22Rv1 (cell line): ENCODE results near the gene FRMD7.

Experiments used
- H3K27ac ChIP-seq: fragments of 450-650 bp; 2 replicates; pipeline ENCODE4 v1.5.1; 2017
- ZFX ChIP-seq: fragments of 450-650 bp; IDR thresholded peaks from 2 replicates; pipeline ENCODE4 v1.6.1; 2017; ENCODE audit warnings: antibody characterized with exemption, borderline replicate concordance
- TF ChIP-seq, protein P1 (sequence below): fragments of 450-650 bp; IDR thresholded peaks from 2 replicates; pipeline ENCODE4 v1.5.1; 2017; ENCODE audit warnings: mild to moderate bottlenecking

The FRMD7 gene

GRCh38 chrX:132037479-132037993, 90.3 kb downstream of the FRMD7 start:
- TF ChIP-seq ZFX: no peak
- TF ChIP-seq, protein P1, sequence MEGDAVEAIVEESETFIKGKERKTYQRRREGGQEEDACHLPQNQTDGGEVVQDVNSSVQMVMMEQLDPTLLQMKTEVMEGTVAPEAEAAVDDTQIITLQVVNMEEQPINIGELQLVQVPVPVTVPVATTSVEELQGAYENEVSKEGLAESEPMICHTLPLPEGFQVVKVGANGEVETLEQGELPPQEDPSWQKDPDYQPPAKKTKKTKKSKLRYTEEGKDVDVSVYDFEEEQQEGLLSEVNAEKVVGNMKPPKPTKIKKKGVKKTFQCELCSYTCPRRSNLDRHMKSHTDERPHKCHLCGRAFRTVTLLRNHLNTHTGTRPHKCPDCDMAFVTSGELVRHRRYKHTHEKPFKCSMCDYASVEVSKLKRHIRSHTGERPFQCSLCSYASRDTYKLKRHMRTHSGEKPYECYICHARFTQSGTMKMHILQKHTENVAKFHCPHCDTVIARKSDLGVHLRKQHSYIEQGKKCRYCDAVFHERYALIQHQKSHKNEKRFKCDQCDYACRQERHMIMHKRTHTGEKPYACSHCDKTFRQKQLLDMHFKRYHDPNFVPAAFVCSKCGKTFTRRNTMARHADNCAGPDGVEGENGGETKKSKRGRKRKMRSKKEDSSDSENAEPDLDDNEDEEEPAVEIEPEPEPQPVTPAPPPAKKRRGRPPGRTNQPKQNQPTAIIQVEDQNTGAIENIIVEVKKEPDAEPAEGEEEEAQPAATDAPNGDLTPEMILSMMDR: no peak
- H3K27ac ChIP-seq: no peak overlapping the region

- H3K27ac ChIP-seq: no peak overlapping the region
- TF ChIP-seq, protein P1: no peak
- TF ChIP-seq ZFX: no peak
Observed at GRCh38 chrX:132034648-132035047, 93.2 kb downstream of the FRMD7 start.

DNA sequence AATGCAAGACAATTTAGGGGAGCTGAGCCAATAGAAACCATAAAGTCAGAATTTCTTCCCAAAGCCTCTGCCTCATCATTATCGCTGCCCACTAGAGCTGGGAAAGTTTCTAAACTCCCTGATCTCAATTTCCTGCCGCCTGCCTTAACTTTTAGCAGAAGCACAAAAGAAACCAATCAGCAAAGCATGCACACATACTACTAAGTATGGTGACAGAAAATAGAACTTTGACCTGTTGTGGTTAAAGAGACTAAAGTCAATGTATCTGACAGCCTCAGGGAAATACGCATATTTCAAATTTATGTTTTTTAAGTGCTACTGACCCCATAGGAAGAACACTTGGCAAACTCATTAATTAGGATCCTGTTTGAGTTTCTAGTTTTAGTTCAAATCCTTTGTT, 94.7 kb downstream of the FRMD7 start:
- no peak overlapping the region for H3K27ac ChIP-seq
- TF ChIP-seq, protein P1: no peak
- TF ChIP-seq ZFX: no peak

GRCh38 chrX:132031867-132032266, 96.0 kb downstream of the FRMD7 start:
- no peak overlapping the region for H3K27ac ChIP-seq
- no peak for TF ChIP-seq ZFX
- TF ChIP-seq, protein P1: no peak

DNA sequence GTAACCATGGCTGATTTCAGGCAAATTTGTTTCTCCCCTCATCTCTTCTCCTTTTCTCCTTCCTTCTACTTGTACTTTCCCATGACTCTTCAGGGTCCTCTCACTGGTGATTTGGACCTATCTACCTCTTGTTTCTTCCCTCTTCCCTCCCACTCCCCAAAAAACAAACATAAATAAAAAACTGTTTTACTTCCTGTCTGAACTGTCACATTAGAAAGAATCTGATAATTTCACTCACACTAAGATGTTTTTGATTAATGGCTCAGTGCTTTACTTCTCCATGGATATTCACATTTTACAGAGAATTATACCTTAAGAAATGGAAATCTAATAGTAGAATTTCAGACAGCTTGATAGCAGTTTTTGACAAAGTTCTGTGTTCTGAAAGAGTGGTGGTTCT, 97.6 kb downstream of the FRMD7 start:
- no peak overlapping the region for H3K27ac ChIP-seq
- TF ChIP-seq ZFX: no peak
- TF ChIP-seq, protein P1: no peak
